Measurements from ENCODE around the gene NUDT19. TPM values are rescaled to one million over a fixed set of nuclear protein-coding genes. Genes with fewer than 3 reads are reported as not detected.

Gene NUDT19
- 11.8 and 13.2 TPM in 2 replicates for total RNA-seq
- long read RNA-seq, partial matches to known transcripts, result 0 of 1 reads
- long read RNA-seq, other reads (novel, unspliced or antisense), result 1 of 1 reads

GRCh38 chr19:32691291-32691951 is at the start of gene NUDT19:
NUDT19 (plus strand) TSS chr19:32691821; CDS start chr19:32691961, 140 bp downstream.
- Mint-ChIP-seq H3K27me3 (peaks cover 18% of the 10 kb centered on the region), H3K4me3 (ENCODE audit: low read depth) (peak within 1 kb of the TSS; percentile 70), H3K9me3 (ENCODE audit: low read depth) (no peaks in the 10 kb centered on the region), H3K4me1 (ENCODE audit: low read depth) (peaks cover 36% of the 10 kb centered on the region), H3K27ac (peak within 1 kb of the TSS; percentile 35), H3K36me3 (ENCODE audit: insufficient read depth) (peaks cover 16% of the 10 kb centered on the region)
- peak; percentile 60 for DNase-seq (ENCODE audit: low spot score, unreplicated experiment)
- TF ChIP-seq, protein P1, sequence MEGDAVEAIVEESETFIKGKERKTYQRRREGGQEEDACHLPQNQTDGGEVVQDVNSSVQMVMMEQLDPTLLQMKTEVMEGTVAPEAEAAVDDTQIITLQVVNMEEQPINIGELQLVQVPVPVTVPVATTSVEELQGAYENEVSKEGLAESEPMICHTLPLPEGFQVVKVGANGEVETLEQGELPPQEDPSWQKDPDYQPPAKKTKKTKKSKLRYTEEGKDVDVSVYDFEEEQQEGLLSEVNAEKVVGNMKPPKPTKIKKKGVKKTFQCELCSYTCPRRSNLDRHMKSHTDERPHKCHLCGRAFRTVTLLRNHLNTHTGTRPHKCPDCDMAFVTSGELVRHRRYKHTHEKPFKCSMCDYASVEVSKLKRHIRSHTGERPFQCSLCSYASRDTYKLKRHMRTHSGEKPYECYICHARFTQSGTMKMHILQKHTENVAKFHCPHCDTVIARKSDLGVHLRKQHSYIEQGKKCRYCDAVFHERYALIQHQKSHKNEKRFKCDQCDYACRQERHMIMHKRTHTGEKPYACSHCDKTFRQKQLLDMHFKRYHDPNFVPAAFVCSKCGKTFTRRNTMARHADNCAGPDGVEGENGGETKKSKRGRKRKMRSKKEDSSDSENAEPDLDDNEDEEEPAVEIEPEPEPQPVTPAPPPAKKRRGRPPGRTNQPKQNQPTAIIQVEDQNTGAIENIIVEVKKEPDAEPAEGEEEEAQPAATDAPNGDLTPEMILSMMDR (IDR thresholded peaks at IDR 0.05; ENCODE audit: unreplicated experiment), result no peak

DNA sequence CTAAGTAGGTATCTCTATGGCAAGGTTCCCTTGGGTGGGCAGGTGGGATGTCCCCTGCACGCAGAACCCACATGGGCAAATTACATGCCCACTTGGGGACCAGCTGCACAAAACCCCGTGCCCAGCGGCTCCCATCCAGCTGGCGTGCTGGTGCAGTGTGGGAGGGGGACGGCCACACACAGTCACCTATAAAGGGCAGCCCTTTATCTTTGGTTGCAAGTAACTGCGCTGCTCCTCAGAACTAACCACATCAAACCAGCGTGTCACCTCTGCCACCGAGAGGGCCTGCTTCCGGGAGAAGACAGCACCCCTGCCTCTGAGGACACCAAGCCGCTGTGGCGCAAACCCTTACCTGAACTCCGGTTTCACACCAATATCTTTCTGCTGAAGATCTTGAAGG is 48.9 kb upstream of the NUDT19 start:
- peaks cover 31% of the 10 kb centered on the region for H3K36me3 Mint-ChIP-seq (ENCODE audit: insufficient read depth)
- no peaks in the 10 kb centered on the region for H3K4me1 Mint-ChIP-seq (ENCODE audit: low read depth)
- H3K27ac Mint-ChIP-seq, result no peak overlapping the region

GRCh38 chr19:32646556-32646955 is 45.1 kb upstream of the NUDT19 start:
- no peak overlapping the region for H3K27ac Mint-ChIP-seq
- TF ChIP-seq, protein P1 (IDR thresholded peaks at IDR 0.05; ENCODE audit: unreplicated experiment), result no peak
- no peak for DNase-seq (ENCODE audit: low spot score, unreplicated experiment)
- no peaks in the 10 kb centered on the region for H3K4me1 Mint-ChIP-seq (ENCODE audit: low read depth)
- no peaks in the 10 kb centered on the region for H3K27me3 Mint-ChIP-seq
- H3K4me3 Mint-ChIP-seq (ENCODE audit: low read depth), result no peak overlapping the region
- H3K9me3 Mint-ChIP-seq (ENCODE audit: low read depth), result no peaks in the 10 kb centered on the region
- peaks cover 23% of the 10 kb centered on the region for H3K36me3 Mint-ChIP-seq (ENCODE audit: insufficient read depth)

More for the DNA sequence above, 48.9 kb upstream of the NUDT19 start:
- no peak for DNase-seq (ENCODE audit: low spot score, unreplicated experiment)
- Mint-ChIP-seq H3K27me3 (no peaks in the 10 kb centered on the region), H3K4me3 (ENCODE audit: low read depth) (no peak overlapping the region), H3K9me3 (ENCODE audit: low read depth) (no peaks in the 10 kb centered on the region)
- TF ChIP-seq, protein P1 (IDR thresholded peaks at IDR 0.05; ENCODE audit: unreplicated experiment), result no peak

DNA sequence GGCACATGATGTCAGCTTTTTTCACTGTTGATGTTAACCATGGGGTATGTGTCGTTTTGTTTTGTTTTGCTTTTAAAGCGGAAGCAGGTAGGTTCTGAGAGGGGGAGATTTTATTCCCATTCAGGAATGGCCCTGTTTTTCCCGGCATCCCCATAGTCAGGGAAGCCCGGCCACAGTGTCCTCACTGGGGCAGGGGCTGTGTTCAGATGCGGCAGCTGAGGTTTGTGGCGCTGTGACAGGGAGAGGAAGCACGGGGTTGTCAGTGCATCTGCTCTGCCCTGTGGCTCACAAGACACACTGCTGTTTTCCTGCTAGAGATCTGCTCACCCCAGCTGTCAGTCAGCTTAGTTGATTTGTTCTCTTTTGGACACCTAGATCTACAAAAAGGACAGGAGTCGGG is 44.3 kb upstream of the NUDT19 start:
- peaks cover 20% of the 10 kb centered on the region for H3K36me3 Mint-ChIP-seq (ENCODE audit: insufficient read depth)
- no peaks in the 10 kb centered on the region for H3K9me3 Mint-ChIP-seq (ENCODE audit: low read depth)
- H3K4me3 Mint-ChIP-seq (ENCODE audit: low read depth), result no peak overlapping the region
- no peak overlapping the region for H3K27ac Mint-ChIP-seq
- TF ChIP-seq, protein P1 (IDR thresholded peaks at IDR 0.05; ENCODE audit: unreplicated experiment), result no peak
- no peak for DNase-seq (ENCODE audit: low spot score, unreplicated experiment)
- no peaks in the 10 kb centered on the region for H3K27me3 Mint-ChIP-seq
- peaks cover 2% of the 10 kb centered on the region for H3K4me1 Mint-ChIP-seq (ENCODE audit: low read depth)

GRCh38 chr19:32649751-32650150 is 41.9 kb upstream of the NUDT19 start:
- H3K36me3 Mint-ChIP-seq (ENCODE audit: insufficient read depth), result peaks cover 14% of the 10 kb centered on the region
- H3K4me1 Mint-ChIP-seq (ENCODE audit: low read depth), result peaks cover 4% of the 10 kb centered on the region
- no peak overlapping the region for H3K4me3 Mint-ChIP-seq (ENCODE audit: low read depth)
- H3K27me3 Mint-ChIP-seq, result no peaks in the 10 kb centered on the region
- no peaks in the 10 kb centered on the region for H3K9me3 Mint-ChIP-seq (ENCODE audit: low read depth)
- no peak overlapping the region for H3K27ac Mint-ChIP-seq
- TF ChIP-seq, protein P1 (IDR thresholded peaks at IDR 0.05; ENCODE audit: unreplicated experiment), result no peak
- DNase-seq (ENCODE audit: low spot score, unreplicated experiment), result no peak
